ENCODE measurements around the gene STEAP4. TPM values are rescaled to one million over a fixed set of nuclear protein-coding genes. Genes with fewer than 3 reads are reported as not detected.

STEAP4 gene
- total and polyA plus RNA-seq, 2 experiments from 2014 or later: 0.06 TPM; not detected in 1

DNA sequence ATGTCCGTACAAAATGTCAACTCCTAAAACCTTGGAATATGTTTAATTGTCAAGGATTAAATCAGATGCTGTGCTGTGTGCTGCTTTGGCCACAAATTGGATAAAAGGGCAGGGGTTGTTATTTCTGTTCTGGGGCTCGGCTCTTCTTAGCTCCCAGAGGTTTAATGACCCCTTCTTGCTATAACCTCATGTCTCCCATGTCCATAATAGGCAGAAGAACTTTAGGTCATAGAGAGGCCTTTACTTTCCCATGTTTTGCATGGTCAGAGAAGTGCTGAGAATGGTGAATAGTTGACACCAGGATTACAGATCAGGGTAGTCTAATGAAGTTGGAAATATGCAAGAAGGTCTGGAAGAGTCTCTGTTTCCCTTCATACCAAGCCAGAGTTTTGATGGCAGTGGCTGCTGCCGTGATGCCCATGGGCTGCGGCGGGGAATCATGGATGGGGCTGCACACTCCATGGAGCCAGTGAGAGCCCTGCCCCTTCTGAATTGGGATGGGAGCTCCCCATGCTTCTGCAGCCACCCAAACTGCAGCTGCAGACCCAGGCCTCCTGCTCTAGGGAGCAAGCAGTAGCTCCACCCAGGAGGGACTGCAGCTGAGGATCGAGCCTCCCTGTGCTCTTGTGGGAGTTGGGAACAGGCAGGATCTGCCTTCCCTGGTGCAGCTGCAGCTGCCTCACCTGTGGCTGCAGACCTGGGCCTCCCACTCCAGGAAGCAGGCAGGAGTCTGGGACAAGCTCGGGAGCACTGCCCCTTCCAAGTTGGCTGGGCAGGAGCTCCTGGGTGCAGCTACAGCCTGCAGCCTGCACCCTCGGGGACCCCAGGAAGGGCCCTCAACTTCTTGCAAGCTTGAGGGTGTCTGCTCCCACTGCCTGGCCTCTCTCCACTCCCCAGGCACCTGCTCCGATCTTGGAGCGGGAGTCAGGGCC lies 23.1 kb upstream of the STEAP4 start:
- TF ChIP-seq CREB1 (CRISPR knock-in tag; IDR thresholded peaks at IDR 0.05; ENCODE audit: low read depth) (no peak), ZNF462 (CRISPR knock-in tag; IDR thresholded peaks at IDR 0.05) (no peak), STAT1 (IDR thresholded peaks at IDR 0.05; ENCODE audit: unreplicated experiment) (no peak), NANOG (IDR thresholded peaks at IDR 0.05; ENCODE audit: borderline replicate concordance) (no peak), ZNF331 (CRISPR knock-in tag; IDR thresholded peaks at IDR 0.05; ENCODE audit: low read depth) (no peak), JUNB (IDR thresholded peaks at IDR 0.05; ENCODE audit: unreplicated experiment) (no peak), EZH2phosphoT487 (IDR thresholded peaks at IDR 0.05; ENCODE audit: unreplicated experiment) (no peak), ZNF114 (CRISPR knock-in tag; IDR thresholded peaks at IDR 0.05) (no peak), POLR2AphosphoS5 (IDR thresholded peaks at IDR 0.05; ENCODE audit: low read depth) (no peak), EZH2 (IDR thresholded peaks at IDR 0.05; ENCODE audit: low read depth, unreplicated experiment) (no peak)
- TF ChIP-seq, protein P1, sequence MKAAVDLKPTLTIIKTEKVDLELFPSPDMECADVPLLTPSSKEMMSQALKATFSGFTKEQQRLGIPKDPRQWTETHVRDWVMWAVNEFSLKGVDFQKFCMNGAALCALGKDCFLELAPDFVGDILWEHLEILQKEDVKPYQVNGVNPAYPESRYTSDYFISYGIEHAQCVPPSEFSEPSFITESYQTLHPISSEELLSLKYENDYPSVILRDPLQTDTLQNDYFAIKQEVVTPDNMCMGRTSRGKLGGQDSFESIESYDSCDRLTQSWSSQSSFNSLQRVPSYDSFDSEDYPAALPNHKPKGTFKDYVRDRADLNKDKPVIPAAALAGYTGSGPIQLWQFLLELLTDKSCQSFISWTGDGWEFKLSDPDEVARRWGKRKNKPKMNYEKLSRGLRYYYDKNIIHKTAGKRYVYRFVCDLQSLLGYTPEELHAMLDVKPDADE (IDR thresholded peaks at IDR 0.05): no peak
- TF ChIP-seq, protein P2, sequence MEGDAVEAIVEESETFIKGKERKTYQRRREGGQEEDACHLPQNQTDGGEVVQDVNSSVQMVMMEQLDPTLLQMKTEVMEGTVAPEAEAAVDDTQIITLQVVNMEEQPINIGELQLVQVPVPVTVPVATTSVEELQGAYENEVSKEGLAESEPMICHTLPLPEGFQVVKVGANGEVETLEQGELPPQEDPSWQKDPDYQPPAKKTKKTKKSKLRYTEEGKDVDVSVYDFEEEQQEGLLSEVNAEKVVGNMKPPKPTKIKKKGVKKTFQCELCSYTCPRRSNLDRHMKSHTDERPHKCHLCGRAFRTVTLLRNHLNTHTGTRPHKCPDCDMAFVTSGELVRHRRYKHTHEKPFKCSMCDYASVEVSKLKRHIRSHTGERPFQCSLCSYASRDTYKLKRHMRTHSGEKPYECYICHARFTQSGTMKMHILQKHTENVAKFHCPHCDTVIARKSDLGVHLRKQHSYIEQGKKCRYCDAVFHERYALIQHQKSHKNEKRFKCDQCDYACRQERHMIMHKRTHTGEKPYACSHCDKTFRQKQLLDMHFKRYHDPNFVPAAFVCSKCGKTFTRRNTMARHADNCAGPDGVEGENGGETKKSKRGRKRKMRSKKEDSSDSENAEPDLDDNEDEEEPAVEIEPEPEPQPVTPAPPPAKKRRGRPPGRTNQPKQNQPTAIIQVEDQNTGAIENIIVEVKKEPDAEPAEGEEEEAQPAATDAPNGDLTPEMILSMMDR (conservative IDR thresholded peaks at IDR 0.05; ENCODE audit: low read depth in 2 of 2): no peak
- TF ChIP-seq, protein P3, sequence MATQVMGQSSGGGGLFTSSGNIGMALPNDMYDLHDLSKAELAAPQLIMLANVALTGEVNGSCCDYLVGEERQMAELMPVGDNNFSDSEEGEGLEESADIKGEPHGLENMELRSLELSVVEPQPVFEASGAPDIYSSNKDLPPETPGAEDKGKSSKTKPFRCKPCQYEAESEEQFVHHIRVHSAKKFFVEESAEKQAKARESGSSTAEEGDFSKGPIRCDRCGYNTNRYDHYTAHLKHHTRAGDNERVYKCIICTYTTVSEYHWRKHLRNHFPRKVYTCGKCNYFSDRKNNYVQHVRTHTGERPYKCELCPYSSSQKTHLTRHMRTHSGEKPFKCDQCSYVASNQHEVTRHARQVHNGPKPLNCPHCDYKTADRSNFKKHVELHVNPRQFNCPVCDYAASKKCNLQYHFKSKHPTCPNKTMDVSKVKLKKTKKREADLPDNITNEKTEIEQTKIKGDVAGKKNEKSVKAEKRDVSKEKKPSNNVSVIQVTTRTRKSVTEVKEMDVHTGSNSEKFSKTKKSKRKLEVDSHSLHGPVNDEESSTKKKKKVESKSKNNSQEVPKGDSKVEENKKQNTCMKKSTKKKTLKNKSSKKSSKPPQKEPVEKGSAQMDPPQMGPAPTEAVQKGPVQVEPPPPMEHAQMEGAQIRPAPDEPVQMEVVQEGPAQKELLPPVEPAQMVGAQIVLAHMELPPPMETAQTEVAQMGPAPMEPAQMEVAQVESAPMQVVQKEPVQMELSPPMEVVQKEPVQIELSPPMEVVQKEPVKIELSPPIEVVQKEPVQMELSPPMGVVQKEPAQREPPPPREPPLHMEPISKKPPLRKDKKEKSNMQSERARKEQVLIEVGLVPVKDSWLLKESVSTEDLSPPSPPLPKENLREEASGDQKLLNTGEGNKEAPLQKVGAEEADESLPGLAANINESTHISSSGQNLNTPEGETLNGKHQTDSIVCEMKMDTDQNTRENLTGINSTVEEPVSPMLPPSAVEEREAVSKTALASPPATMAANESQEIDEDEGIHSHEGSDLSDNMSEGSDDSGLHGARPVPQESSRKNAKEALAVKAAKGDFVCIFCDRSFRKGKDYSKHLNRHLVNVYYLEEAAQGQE (IDR thresholded peaks at IDR 0.05; ENCODE audit: unreplicated experiment): no peak
- H3K27me3 Mint-ChIP-seq (ENCODE audit: insufficient read depth, low read depth, poor library complexity): no peaks in the 10 kb centered on the region
- Histone ChIP-seq H3K79me2 (replicated peaks; ENCODE audit: insufficient read depth) (no peaks in the 10 kb centered on the region), H3K27ac (ENCODE audit: low read depth) (no peak overlapping the region), H3K4me1 (ENCODE audit: insufficient read depth) (no peaks in the 10 kb centered on the region), H3K4me2 (no peak overlapping the region), H4K20me1 (replicated peaks; ENCODE audit: insufficient read depth) (no peaks in the 10 kb centered on the region), H3K27me3 (ENCODE audit: insufficient read depth) (no peaks in the 10 kb centered on the region), H3K36me3 (ENCODE audit: insufficient read depth) (no peaks in the 10 kb centered on the region), H3K9me2 (ENCODE audit: insufficient read depth) (peaks cover 8% of the 10 kb centered on the region; the same call in 1 of the 2 replicates), H2AFZ (no peak overlapping the region), H3F3A (replicated peaks; ENCODE audit: low read depth) (no peaks in the 10 kb centered on the region), H3K4me3 (no peak overlapping the region)
- H3K36me3 Mint-ChIP-seq (ENCODE audit: low read depth): peaks cover 10% of the 10 kb centered on the region; the same call in 1 of the 3 replicates
- ATAC-seq: no peak
- no peaks in the 10 kb centered on the region; the same call in 2 of the 3 replicates for H3K4me1 Mint-ChIP-seq
- H3K4me3 Mint-ChIP-seq: no peak overlapping the region
- H3K27ac Mint-ChIP-seq: no peak overlapping the region
- no peak for DNase-seq (ENCODE audit: low spot score)
- peaks cover 15% of the 10 kb centered on the region for H3K9me3 Mint-ChIP-seq

Measured in GM23338 (cell line).